HG03025 (cell line): ENCODE results near the gene NPY4R.
"Not testable (repeated sequence)": the region's sequence is repeated elsewhere in the genome, so short reads cannot be mapped to it uniquely, and the experiment has no call there.

Experiments
- ATAC-seq: cut with Tn5 transposase; IDR thresholded peaks from one replicate; pipeline ENCODE4 v1.9.1; 2021; ENCODE audit warnings: mild to moderate bottlenecking, moderate library complexity; ENCODE audit not compliant: unreplicated experiment, low FRiP score

Gene NPY4R, protein sequence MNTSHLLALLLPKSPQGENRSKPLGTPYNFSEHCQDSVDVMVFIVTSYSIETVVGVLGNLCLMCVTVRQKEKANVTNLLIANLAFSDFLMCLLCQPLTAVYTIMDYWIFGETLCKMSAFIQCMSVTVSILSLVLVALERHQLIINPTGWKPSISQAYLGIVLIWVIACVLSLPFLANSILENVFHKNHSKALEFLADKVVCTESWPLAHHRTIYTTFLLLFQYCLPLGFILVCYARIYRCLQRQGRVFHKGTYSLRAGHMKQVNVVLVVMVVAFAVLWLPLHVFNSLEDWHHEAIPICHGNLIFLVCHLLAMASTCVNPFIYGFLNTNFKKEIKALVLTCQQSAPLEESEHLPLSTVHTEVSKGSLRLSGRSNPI

DNA sequence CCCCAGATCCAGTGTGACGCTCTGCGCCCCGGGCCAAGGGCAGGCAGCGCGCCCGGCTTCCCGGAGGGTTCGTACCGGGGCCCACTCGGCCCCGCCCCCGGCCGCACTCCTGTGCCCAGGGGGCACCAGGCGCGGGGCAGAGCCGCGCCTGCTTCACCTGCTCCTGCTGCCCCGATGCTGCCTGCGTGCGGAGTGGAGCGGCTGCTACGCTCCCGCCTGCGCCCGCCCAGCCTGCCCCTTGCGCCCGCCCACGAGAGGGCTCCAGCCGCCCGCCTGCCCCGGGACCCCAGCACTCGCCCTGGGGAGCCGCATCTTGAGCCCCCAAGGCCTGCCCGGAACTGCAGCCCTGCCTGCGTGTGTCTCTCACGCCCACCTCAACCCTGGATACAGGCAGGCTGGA lies at the start of gene NPY4R:
Gene NPY4R (minus strand): TSS at position 194 of the 400 bp plus-strand sequence. CDS start 3,323 bp downstream, outside the sequence.
- ATAC-seq, result not testable (repeated sequence)

DNA sequence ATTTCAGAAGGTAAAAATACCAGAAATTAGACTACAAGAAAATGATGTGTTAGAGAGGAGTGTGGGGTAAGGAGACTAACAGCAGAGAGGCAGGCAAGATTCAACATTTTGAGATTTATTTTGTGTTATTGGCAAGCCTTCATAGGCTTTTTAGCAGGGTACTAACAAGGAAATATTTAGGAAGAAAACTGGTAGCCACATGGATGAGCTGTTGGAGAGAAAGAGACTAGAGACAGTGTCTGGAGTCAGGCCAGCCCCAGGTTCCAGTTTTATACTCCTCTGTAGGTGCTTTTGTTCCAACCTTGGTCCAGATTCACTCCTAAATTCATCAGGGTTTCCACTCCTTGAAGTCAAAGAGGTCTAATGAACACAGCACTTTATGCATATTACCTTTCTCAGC lies 49.6 kb upstream of the NPY4R start:
- ATAC-seq, result no peak

DNA sequence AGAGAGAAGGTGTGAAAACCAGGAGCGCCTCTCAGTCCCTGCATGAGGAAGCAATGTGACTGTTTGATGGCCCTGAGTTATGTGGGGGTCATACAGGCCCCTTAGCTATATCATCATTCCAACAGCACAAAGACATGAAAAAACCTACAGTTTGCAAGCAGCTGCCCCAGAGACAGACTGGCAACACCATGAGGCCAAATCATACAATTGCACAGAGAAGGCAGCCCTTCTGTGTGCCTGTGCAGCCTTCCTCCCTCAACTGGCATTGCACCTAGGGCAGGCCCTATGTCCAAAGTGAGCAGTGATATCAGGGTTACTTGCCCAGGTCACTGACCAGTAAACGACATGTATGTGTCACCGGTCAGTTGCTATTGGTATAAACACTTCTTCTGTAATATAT lies 49.1 kb upstream of the NPY4R start:
- no peak for ATAC-seq

DNA sequence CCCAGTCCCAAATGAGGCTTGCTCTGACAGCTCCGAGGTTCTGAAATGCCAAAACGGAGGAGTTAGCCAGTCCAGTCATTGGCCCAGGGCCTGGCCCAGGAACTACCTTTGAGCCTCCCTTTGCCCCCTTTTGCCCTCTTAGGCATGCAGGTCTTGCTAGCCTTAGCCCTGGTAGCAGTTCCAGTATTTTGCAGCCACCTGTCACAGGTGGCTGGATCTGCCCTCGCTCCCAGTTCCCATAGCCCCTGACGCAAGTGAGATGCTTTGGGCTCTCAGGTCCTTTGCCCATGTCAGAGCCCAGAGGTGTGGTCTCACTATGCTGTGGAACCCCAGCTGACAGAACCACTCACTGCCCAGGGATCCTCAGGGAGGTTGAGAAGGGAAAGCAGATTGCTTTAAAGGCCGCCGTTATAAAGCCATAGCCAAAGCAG lies 48.7 kb upstream of the NPY4R start:
- ATAC-seq, result no peak

DNA sequence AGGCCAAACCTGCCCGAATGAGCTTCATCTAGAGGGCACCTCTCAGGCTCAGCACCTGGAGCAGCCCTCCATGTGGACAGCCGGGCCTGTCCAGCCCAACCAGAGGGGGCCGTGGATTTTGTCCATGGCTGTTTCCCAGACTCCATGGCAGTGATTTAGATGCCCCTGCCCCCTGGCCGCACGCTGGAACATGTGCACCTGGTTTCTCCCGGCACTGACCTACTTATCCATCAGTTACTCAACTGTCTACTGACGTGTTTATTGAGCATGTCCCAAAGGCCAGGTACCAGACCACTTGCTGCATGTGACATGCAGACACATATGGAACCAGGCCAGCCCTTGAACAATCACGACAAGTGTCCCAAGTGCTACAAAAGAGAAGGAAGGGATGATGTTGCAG lies 47.6 kb upstream of the NPY4R start:
- not testable (repeated sequence) for ATAC-seq

DNA sequence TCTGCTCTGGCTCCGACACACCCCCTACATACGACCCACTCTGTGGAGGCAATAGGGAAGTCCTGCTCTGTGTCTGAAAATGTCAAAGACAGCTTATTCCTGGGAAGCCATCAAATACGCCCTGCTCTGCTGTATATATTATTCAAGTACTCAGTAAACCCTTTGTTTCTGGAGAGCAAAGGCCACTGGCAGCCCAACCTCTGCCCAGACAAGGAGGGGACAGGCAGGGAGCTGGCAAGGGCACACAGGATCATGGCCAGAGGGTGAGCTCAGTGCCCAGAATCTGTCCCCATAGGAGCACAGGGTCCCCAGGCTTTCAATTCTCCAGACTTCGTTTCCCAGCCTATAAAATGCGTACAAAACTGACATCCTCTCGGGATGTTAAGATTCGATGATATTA lies 47.0 kb upstream of the NPY4R start:
- not testable (repeated sequence) for ATAC-seq

DNA sequence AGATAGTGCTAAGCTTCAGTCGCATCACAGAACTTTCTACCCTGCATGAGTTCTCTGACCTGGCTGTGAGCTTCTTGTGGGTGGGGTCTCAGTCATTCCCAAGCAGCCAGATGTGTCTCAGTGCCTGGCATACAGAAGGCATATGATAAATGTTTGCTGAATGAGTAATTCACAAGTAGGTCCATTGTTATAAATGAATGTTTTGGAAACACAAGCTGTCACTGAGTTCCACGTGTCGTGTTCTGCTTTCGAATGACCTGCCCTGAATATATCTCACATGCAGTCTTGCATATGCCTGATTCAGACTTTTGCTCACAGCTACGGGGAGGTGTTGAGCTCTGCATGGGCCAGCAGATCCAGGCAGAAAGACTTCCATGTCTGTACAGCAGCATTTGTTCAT lies 46.2 kb upstream of the NPY4R start:
- not testable (repeated sequence) for ATAC-seq

DNA sequence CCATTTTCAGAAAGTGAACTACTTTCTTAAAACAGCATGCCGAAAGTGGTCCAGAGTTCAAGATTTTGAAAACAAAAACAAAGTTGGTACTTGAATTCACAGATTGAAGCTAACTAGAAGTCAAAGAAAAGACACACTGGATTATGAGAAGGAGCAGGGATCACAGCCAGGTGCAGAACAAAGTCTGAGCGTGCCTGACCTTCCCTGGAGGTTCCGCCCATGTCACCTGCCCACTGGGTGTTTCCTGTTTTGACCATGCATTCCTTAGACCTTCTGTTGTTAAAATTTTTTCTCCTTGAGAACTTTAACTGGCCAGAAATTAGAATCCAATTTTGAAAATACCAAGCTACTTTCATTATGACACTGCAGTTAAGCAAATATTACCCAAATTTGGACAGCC lies 34.2 kb upstream of the NPY4R start:
- not testable (repeated sequence) for ATAC-seq

DNA sequence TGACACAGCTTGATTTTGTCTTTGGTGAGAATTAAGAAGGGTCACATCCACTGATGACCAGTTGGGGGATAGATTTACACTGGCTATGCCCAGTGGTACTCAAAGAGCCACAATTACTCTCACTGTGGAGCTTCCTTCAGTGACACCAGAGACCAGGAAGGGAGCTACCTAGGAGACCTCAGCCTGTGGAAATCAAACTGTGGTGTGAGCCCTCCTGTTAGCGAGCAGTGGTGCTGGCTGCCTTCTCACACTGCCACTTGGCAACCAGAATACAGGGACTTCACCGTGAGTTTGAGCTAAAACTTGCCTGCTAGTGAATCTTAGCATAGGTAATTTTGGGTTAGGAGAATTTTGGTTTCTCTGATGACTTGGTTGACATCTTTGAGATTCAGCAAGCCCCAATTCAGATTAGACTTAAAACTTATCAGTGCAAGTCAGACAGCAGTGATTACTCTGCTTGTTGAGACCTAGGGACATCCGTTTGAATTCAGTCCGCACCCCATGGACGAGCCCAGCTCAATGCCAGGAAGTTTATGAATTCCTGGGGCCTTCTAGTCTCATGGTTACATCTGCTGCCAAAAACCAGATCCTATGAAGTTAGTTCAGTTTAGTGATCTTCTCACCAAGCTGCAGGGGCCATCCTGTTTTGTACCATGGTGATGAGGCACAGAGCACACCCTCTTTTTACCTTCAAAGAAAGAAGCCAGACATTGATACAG lies 33.4 kb upstream of the NPY4R start:
- not testable (repeated sequence) for ATAC-seq

DNA sequence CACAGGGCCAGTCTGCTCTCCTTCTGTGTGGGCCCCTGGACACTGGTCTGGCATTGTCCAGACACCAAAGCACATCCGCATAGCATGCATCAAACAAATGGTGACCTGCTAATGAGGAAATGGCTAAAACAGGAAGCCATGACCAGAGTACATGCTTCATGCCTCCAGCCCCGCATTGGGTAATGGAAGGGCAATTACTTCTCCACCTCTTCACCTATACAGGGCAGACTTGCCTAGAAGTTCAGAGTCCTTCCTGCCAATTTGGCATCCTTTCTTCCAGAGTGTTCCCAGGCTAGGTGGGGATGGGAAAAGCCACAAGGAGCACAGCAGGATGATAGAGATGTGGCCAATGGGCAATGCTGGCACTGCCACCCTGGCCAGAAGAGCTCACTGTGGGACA lies 32.1 kb upstream of the NPY4R start:
- not testable (repeated sequence) for ATAC-seq

DNA sequence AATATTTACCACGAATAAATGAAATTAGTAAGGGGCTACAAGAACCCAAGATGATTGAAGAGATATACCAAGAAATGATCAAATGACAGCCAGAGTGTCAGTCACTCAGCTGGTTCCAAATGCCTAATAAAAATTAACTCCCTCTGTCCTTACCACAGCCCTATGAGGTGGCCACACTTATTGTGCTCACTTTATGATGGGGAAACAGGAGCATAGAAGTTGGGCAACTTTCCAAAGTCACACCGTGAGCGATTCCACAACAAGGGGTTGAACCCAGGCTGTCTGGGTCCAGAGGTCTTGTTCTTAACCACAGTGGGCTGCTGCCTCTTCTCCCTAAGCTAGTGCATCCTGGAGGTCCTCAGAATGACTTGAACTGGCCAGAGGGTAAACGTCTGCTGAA lies 31.6 kb upstream of the NPY4R start:
- not testable (repeated sequence) for ATAC-seq

DNA sequence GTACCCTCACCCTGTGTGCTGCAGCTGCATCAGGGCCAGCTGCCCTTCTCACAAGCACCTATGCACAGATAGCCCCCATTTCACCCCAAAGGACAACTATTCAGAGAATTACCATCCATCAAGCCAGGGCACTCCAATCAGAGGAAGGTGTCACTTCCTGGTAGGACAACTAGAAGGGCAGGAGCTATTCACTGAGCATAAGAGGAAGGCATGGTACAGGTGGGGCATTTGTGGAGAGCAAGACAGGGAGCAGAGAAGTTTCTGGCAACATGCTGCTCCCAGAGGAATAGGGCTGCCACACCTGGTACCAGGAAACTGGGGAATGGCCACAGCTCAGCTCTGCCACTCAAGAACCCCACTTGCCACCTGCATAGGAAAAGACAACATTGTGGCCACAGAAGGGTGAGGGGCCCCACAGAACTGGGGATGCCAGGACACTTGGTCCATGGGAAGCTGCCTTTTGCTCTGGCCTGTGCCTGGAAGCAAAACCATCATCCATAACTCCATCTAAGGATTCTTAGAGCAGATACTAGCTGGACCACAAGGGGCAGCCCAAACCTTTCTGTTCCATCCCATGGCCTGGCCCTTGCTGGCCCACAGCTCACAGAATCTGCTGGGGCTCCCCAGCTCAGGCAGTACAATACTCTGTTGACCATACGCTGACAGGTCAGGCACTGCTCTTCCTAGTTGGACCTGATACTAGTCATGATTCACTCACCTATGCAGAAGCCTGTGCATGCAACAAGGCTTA lies 25.8 kb upstream of the NPY4R start:
- ATAC-seq, result not testable (repeated sequence)

DNA sequence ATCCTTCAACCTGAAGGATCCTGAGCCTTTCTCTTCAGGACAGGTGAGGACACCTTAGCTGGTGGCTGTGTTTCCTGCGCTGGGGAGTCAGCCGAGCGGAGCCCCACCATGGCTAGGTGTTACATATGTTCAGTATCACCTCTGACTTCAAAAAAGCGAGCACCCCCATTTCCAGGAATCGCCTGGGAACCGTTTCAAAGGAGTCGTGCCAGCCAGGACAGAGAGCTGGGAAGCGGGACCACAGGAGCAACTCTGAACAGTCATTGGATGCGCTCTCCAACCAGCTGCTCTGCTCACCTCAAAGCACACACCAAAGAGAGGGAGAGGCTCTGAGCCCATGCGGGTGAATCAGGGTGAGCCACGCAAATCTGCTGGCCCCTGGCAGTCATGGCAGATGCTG lies 24.5 kb upstream of the NPY4R start:
- ATAC-seq, result not testable (repeated sequence)

DNA sequence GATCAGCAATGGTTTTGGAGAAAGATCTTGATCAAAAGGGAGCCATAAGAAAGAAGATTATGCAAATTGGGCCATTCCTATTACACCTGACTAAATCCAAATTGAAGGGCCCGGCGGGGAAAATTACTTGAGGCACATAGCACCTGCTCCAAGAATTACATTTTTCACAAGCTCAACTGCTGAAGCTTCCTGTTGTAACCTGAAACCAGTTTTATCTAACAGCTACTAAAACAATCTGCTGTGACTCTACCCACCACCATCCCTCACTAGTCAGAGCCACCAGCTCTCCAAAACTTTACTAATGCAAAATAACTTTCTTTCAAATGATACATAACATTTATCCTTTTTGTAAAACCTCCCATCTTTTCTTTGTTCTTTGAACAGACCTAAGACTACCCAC lies 20.7 kb upstream of the NPY4R start:
- not testable (repeated sequence) for ATAC-seq

DNA sequence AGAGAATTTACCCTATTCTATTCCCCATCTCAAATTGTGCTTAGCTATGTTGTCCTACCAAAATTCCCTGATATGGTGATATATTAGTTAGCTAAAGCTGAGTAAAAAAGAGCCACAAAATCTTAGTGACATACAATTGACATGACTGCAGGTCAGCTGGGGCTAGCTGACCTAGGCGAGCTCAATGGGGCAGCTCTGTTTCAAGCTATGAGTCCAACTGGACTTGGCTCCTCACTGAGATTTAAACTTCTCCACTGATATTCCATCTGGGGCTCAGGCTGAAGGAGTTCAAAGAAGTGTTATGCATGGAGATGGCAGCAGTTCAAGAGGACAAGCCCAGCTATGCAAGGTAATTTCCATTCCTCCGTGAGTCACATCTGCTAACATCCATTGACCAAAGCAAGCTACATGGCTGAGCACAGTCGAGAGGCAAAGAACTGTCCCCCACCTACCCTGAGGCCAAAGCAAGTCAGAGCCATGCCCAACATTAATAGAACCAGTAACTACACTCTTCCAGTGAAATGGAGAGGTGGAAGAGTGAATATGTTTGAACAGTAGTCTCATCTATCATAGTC lies 9.1 kb upstream of the NPY4R start:
- ATAC-seq, result not testable (repeated sequence)

DNA sequence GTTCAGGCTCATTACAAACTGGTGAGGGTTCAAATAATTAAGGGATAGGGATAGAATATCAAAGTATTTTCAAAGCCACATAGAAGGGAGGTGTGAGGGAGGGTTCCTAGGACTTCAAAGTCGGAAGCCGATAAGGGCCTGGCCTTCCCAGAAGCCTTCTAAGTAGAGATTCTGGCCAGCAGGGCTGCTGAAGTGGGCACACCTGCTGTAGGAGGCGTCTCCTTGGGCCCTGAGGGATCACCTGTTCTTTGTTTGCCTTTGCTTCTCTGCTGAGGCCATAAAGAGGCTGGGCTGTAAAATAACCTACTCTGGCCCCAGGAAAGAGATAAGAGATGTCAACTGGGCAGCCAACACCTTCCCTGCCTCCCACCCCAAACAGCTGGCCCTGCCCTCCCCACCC lies 8.0 kb upstream of the NPY4R start:
- ATAC-seq, result not testable (repeated sequence)

DNA sequence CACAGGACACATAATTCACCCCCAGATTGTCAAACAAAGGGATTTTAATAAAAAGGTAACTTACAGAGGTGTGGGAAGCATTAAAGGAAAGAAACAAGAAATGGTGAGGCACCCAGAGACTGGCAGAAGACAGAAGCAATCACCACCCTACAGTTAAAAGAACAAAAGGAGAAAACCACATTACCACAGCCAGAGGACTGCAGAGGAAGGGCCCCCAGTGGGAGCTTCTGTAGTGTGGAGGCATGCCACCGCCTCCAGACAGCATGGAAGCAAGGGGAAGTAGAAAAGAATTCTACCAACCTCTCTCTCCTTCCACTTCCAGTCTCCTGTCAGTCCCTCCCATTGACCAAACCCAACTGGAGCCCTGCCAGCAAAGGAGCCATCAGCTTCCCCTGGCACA lies 4.4 kb upstream of the NPY4R start:
- ATAC-seq, result not testable (repeated sequence)

DNA sequence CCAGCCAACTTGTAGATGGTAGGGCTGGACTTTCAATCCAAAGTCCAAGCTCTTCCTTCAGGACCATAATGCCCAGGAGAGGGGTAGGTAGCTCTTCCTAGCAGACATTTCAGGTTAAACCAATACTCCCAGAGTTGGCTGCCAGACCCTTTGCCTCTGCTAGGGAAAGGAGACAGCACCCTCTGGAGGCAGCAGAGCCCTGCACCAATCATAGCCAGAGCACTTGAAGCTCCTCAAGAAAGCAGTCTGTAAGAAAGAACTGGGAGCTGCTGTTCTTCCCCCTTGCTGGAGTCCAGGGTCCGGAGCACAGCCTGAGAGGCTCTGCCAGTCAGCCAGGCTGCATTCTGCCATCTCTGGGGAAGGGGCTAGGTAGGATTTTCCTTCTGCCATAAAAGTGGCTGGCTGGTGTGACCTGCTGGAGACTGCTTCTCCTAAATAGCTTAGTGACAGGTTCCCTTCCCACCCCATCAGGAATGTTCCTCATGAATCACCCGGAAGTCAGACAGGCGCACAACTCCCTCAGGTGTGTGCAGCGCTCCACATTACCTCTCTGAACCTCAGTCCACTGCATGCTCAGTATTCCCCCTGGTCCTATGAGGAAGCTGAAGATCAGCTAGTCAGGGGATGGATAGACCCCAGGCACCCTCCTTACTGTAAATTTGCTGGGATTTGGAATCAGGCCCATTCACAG lies 2.5 kb upstream of the NPY4R start:
- ATAC-seq, result not testable (repeated sequence)

DNA sequence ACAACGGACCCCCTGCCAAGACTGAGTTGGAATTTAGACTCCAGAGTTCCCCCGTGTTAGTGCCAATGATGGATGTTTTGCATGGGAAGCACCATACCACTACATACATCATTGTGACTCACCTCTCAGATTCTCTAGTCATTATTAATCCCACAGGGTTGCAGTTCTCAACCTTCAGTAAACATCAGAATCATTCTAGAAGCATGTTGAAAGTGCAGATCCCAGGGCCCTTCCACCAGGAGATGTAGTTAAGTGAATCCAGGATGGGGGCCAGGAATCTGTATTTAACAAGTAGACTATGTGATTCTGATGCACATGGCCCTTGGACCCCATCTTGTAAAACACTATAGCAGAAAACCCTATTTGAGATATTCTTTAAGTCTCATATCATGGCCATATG lies 2.1 kb downstream of the NPY4R start:
- not testable (repeated sequence) for ATAC-seq

DNA sequence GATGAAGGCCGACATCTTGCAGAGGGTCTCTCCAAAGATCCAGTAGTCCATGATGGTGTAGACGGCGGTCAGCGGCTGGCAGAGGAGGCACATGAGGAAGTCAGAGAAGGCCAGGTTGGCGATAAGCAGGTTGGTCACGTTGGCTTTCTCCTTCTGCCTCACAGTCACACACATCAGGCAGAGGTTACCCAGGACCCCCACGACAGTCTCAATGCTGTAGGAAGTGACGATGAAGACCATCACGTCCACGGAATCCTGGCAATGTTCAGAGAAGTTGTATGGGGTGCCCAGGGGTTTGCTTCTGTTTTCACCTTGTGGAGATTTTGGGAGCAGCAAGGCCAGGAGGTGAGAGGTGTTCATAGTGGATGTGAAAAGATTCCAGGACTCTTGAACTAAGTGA lies 3.5 kb downstream of the NPY4R start:
- ATAC-seq, result not testable (repeated sequence)
